DOHH2 (cell line): Measurements from ENCODE around the gene NPC2.

Experiments used
- H3F3A ChIP-seq: fragments of 200-600 bp; sonication (generic), shearing (Covaris generic); 2 replicates; pipeline ENCODE4 v1.6.0; 2016; ENCODE audit warnings: antibody characterized with exemption, mild to moderate bottlenecking; ENCODE audit not compliant: control insufficient read depth, insufficient read depth
- H3K27ac ChIP-seq: fragments of 200-600 bp; sonication (generic); 2 replicates; pipeline ENCODE4 v1.5.1; 2014; ENCODE audit warnings: low read depth, mild to moderate bottlenecking, low read length, moderate library complexity
- H3K27me3 ChIP-seq: fragments of 200-600 bp; sonication (generic); 2 replicates; pipeline ENCODE4 v1.6.1; 2014; ENCODE audit warnings: mild to moderate bottlenecking, low read length, mixed read lengths; ENCODE audit not compliant: control insufficient read depth
- H3K36me3 ChIP-seq: fragments of 200-600 bp; sonication (generic); 2 replicates; pipeline ENCODE4 v1.6.1; 2014; ENCODE audit warnings: mild to moderate bottlenecking, low read length, moderate library complexity, mixed read lengths; ENCODE audit not compliant: control insufficient read depth
- H3K4me1 ChIP-seq: fragments of 200-600 bp; sonication (generic); 2 replicates; pipeline ENCODE4 v1.6.1; 2014; ENCODE audit warnings: mild to moderate bottlenecking, low read length, mixed read lengths; ENCODE audit not compliant: control insufficient read depth
- H3K4me2 ChIP-seq: fragments of 200-600 bp; sonication (generic); 2 replicates; pipeline ENCODE4 v1.6.0; 2014; ENCODE audit warnings: mild to moderate bottlenecking, low read length, moderate library complexity
- H3K4me3 ChIP-seq: fragments of 200-600 bp; sonication (generic); 2 replicates; pipeline ENCODE4 v1.5.1; 2014; ENCODE audit warnings: mild to moderate bottlenecking, low read length, mixed read lengths
- H3K79me2 ChIP-seq: fragments of 200-600 bp; sonication (generic); 2 replicates; pipeline ENCODE4 v1.6.1; 2014; ENCODE audit warnings: mild to moderate bottlenecking, low read length, mixed read lengths; ENCODE audit not compliant: control insufficient read depth
- H3K9me2 ChIP-seq: fragments of 200-600 bp; sonication (generic); replicated peaks from 2 replicates; pipeline ENCODE4 v1.6.1; 2014; ENCODE audit warnings: mild to moderate bottlenecking, low read length, mixed read lengths; ENCODE audit not compliant: control insufficient read depth
- H3K9me3 ChIP-seq: fragments of 200-600 bp; sonication (generic); 2 replicates; pipeline ENCODE4 v1.6.1; 2014; ENCODE audit warnings: antibody characterized with exemption, low read length, mixed read lengths; ENCODE audit not compliant: control insufficient read depth, insufficient read depth
- H4K20me1 ChIP-seq: fragments of 200-600 bp; sonication (generic); 2 replicates; pipeline ENCODE4 v1.6.0; 2014; ENCODE audit warnings: low read depth, mild to moderate bottlenecking, antibody characterized with exemption, low read length, moderate library complexity; ENCODE audit not compliant: control insufficient read depth, insufficient read depth
- CTCF ChIP-seq: fragments of 200-600 bp; sonication (generic); IDR thresholded peaks from one replicate; pipeline ENCODE4 v1.5.1; 2014; ENCODE audit warnings: antibody characterized with exemption, mild to moderate bottlenecking, low read depth, low read length; ENCODE audit not compliant: poor library complexity, severe bottlenecking
- EZH2phosphoT487 ChIP-seq: fragments of 200-600 bp; sonication (generic); IDR thresholded peaks from 2 replicates; pipeline ENCODE4 v1.6.1; 2017; ENCODE audit warnings: borderline replicate concordance, mild to moderate bottlenecking, antibody characterized with exemption, low read length, moderate library complexity, mixed read lengths

NPC2 gene

DNA sequence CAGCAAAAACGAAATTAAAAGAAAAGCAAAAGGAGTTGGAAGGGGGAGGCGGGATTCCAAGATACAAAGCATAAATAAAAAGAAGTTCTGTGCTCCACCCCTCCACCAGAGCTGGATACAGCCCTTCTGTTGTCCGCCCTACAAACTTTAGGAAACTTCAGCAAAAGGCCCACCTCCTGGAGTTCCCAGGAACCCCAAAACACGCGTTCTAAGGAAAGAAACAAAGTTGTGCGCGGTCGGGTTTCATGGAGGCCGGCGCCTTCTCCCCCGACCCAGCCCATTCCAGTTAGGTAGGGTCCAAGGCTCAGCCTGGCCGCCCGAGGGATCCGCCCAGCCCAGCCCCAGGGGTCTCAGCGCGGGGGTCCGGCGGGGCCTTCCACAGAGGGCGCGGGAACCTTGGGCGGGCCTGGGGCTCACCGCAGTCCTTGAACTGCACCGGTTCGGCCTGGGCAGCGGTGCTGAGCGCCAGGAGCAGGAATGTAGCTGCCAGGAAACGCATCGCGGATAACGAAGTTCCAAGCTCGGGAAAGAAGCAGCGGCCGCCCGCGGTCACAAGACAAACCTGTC, at the start of gene NPC2:
Gene NPC2 (minus strand): TSS at position 530 of the 567 bp plus-strand sequence. CDS start 31 bp downstream, at position 499.
- Histone ChIP-seq H3F3A (no peaks in the 10 kb centered on the region; the same call in 1 of the 2 replicates), H3K79me2 (peaks cover 16% of the 10 kb centered on the region), H3K4me3 (peak within 1 kb of the TSS; percentile 91), H3K36me3 (peaks cover 16% of the 10 kb centered on the region), H3K27ac (peak within 1 kb of the TSS; percentile 29; the same call in 1 of the 2 replicates), H4K20me1 (no peaks in the 10 kb centered on the region), H3K9me2 (no peaks in the 10 kb centered on the region), H3K4me1 (peaks cover 29% of the 10 kb centered on the region), H3K27me3 (peaks cover 7% of the 10 kb centered on the region), H3K9me3 (no peaks in the 10 kb centered on the region), H3K4me2 (peak within 1 kb of the TSS; percentile 94)
- TF ChIP-seq CTCF (peak; percentile 9), EZH2phosphoT487 (no peak)

DNA sequence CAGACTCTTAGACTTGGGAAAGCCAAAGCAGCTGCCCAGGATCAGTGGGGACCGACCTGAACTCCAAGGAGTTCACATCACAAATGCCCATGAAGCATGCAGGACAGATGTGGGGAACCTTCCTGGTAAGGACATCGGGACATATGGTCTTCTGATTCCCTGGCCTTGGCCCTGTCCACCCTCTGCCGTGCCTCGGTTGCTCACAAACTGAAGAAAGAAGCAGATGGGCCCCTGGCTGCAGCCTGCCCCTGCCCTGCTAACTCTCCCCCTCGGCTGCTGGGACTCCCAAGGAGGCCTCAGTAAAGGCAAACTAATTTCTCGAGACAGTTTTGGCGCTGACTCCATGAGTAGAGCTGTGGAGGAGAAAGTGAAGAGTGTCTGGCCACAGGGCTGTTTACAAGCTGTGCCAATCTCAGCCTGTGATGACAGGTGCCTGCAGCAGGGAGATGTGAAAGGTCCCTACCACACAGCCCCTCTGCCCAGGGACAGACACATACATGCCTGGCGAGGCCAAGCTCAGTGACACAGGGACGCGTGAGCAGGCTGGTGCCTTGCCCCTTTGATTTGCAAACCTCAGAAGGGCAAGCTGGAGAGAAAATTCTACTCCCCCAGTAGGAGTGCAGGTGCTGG, 49.1 kb upstream of the NPC2 start:
- Histone ChIP-seq H3K4me2 (no peak overlapping the region), H3K4me3 (no peak overlapping the region), H3K27me3 (peaks cover 11% of the 10 kb centered on the region; the same call in 1 of the 2 replicates), H3K4me1 (no peaks in the 10 kb centered on the region), H3K79me2 (no peaks in the 10 kb centered on the region), H3K9me2 (no peaks in the 10 kb centered on the region), H3K27ac (no peak overlapping the region), H3F3A (no peaks in the 10 kb centered on the region), H4K20me1 (no peaks in the 10 kb centered on the region), H3K9me3 (no peaks in the 10 kb centered on the region), H3K36me3 (no peaks in the 10 kb centered on the region)
- TF ChIP-seq EZH2phosphoT487 (no peak), CTCF (no peak)

GRCh38 chr14:74541225-74541624, 48.1 kb upstream of the NPC2 start:
- Histone ChIP-seq H3K4me1 (no peaks in the 10 kb centered on the region), H3K27ac (no peak overlapping the region), H3K4me2 (no peak overlapping the region), H3F3A (no peaks in the 10 kb centered on the region), H3K79me2 (no peaks in the 10 kb centered on the region), H3K36me3 (no peaks in the 10 kb centered on the region), H3K9me3 (no peaks in the 10 kb centered on the region), H3K4me3 (no peak overlapping the region), H4K20me1 (no peaks in the 10 kb centered on the region), H3K9me2 (no peaks in the 10 kb centered on the region), H3K27me3 (peaks cover 11% of the 10 kb centered on the region; the same call in 1 of the 2 replicates)
- TF ChIP-seq CTCF (no peak), EZH2phosphoT487 (no peak)
